Ishikawa (cell line): Measurements from ENCODE around the gene CD47.

Source experiments
- CEBPB ChIP-seq: IDR thresholded peaks from 2 replicates; pipeline ENCODE4 v1.6.1; 2012
- CREB1 ChIP-seq: IDR thresholded peaks from 2 replicates; pipeline ENCODE4 v1.6.1; 2012; ENCODE audit warnings: low read depth
- EGR1 ChIP-seq: IDR thresholded peaks from 2 replicates; pipeline ENCODE4 v1.6.1; 2012
- EP300 ChIP-seq: IDR thresholded peaks from 2 replicates; pipeline ENCODE4 v1.6.1; 2012; ENCODE audit warnings: borderline replicate concordance
- FOXM1 ChIP-seq: IDR thresholded peaks from 2 replicates; pipeline ENCODE4 v1.6.1; 2012; ENCODE audit warnings: low read depth, borderline replicate concordance
- NFIC ChIP-seq: IDR thresholded peaks from 2 replicates; pipeline ENCODE4 v1.6.1; 2012
- RAD21 ChIP-seq: IDR thresholded peaks from 2 replicates; pipeline ENCODE4 v1.6.1; 2012; ENCODE audit warnings: low read depth
- TAF1 ChIP-seq: IDR thresholded peaks from 2 replicates; pipeline ENCODE4 v1.6.1; 2012; ENCODE audit warnings: low read depth, mild to moderate bottlenecking
- TCF12 ChIP-seq: IDR thresholded peaks from 2 replicates; pipeline ENCODE4 v1.6.1; 2012; ENCODE audit warnings: low read depth
- TEAD4 ChIP-seq: IDR thresholded peaks from 2 replicates; pipeline ENCODE4 v1.6.1; 2012
- YY1 ChIP-seq: IDR thresholded peaks from 2 replicates; pipeline ENCODE4 v1.6.1; 2012; ENCODE audit warnings: low read depth
- ZBTB7A ChIP-seq: IDR thresholded peaks from 2 replicates; pipeline ENCODE4 v1.6.1; 2012; ENCODE audit warnings: low read depth
- TF ChIP-seq, protein P1 (sequence below): IDR thresholded peaks from 2 replicates; pipeline ENCODE4 v1.6.1; 2012; ENCODE audit warnings: low read depth, mild to moderate bottlenecking
- TF ChIP-seq, protein P2 (sequence below): IDR thresholded peaks from 2 replicates; pipeline ENCODE4 v1.6.1; 2012
- TF ChIP-seq, protein P3 (sequence below): IDR thresholded peaks from 2 replicates; pipeline ENCODE4 v1.6.1; 2012

Gene CD47

DNA sequence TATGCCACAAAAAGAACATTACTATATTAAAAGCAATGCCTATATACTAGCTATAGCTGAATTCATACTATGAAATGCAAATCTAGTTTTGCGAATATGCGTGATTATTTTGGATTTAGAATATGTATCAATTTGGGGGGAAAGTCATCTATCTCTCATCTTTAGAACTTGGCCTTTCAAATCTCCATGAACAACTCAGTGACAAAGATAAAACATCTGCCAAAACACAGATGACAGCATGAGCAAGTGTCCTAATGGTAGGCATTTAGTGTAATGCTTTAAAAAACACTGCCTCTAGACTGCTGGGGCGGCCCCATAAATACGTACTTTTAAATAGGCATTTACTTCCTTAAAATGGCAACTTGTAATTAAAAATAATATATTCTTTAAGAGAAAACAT lies 2.7 kb downstream of the CD47 start:
- TF ChIP-seq ZBTB7A (no peak), EP300 (no peak), CEBPB (no peak), TEAD4 (no peak)
- TF ChIP-seq, protein P1, sequence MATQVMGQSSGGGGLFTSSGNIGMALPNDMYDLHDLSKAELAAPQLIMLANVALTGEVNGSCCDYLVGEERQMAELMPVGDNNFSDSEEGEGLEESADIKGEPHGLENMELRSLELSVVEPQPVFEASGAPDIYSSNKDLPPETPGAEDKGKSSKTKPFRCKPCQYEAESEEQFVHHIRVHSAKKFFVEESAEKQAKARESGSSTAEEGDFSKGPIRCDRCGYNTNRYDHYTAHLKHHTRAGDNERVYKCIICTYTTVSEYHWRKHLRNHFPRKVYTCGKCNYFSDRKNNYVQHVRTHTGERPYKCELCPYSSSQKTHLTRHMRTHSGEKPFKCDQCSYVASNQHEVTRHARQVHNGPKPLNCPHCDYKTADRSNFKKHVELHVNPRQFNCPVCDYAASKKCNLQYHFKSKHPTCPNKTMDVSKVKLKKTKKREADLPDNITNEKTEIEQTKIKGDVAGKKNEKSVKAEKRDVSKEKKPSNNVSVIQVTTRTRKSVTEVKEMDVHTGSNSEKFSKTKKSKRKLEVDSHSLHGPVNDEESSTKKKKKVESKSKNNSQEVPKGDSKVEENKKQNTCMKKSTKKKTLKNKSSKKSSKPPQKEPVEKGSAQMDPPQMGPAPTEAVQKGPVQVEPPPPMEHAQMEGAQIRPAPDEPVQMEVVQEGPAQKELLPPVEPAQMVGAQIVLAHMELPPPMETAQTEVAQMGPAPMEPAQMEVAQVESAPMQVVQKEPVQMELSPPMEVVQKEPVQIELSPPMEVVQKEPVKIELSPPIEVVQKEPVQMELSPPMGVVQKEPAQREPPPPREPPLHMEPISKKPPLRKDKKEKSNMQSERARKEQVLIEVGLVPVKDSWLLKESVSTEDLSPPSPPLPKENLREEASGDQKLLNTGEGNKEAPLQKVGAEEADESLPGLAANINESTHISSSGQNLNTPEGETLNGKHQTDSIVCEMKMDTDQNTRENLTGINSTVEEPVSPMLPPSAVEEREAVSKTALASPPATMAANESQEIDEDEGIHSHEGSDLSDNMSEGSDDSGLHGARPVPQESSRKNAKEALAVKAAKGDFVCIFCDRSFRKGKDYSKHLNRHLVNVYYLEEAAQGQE = no peak
- TF ChIP-seq, protein P2, sequence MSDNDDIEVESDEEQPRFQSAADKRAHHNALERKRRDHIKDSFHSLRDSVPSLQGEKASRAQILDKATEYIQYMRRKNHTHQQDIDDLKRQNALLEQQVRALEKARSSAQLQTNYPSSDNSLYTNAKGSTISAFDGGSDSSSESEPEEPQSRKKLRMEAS = no peak

- TF ChIP-seq, protein P1 = no peak
- TF ChIP-seq FOXM1 (no peak), CREB1 (no peak), TAF1 (no peak), EP300 (no peak), TEAD4 (no peak), YY1 (no peak), TCF12 (no peak), RAD21 (no peak), NFIC (no peak), CEBPB (no peak), ZBTB7A (no peak), EGR1 (no peak)
- TF ChIP-seq, protein P2 = no peak
- TF ChIP-seq, protein P3, sequence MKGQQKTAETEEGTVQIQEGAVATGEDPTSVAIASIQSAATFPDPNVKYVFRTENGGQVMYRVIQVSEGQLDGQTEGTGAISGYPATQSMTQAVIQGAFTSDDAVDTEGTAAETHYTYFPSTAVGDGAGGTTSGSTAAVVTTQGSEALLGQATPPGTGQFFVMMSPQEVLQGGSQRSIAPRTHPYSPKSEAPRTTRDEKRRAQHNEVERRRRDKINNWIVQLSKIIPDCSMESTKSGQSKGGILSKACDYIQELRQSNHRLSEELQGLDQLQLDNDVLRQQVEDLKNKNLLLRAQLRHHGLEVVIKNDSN = no peak
Measured at GRCh38 chr3:108086653-108087052, 4.2 kb downstream of the CD47 start.

- TF ChIP-seq, protein P1 = no peak
- TF ChIP-seq CEBPB (no peak), CREB1 (no peak), TEAD4 (no peak), EP300 (no peak), RAD21 (no peak), NFIC (no peak), EGR1 (no peak), FOXM1 (no peak), TAF1 (no peak), YY1 (no peak), TCF12 (no peak), ZBTB7A (no peak)
- TF ChIP-seq, protein P2 = no peak
- TF ChIP-seq, protein P3 = no peak
Measured at GRCh38 chr3:108085810-108086350, 5.0 kb downstream of the CD47 start.

DNA sequence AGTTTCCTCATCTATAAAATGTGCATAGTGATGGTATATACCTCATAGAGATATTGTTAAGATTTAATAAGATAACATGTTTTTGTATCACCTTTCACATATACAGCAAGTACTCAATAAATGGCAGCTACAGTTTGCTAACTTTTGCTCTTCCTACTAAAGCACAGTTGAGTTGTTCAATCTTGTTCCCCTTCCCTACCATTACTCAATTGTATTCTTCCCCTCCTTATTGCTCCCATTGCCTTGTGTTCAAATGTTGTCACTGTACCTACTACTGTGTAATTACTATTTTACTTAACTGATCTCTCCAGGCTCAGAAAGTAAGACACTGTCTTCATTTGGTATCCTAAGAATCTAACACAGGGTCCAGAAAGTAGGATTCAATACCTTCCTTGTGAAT lies 5.5 kb downstream of the CD47 start:
- TF ChIP-seq, protein P1 = no peak
- TF ChIP-seq CREB1 (no peak), TCF12 (no peak), FOXM1 (no peak), CEBPB (no peak), TEAD4 (no peak), EGR1 (no peak), NFIC (no peak), RAD21 (no peak), YY1 (no peak), ZBTB7A (no peak), EP300 (no peak), TAF1 (no peak)
- TF ChIP-seq, protein P2 = no peak
- TF ChIP-seq, protein P3 = no peak
